GM23338 (cell line): ENCODE data around the gene GNAO1. TPM values are rescaled to one million over a fixed set of nuclear protein-coding genes. Genes with fewer than 3 reads are reported as not detected.

Source experiments
- ATAC-seq: fragments of 200-7000 bp; cut with Tn5 transposase; 3 replicates; pipeline ENCODE4 v1.9.1; 2020
- DNase-seq: peaks from one replicate; pipeline ENCODE4 v3.0.0-alpha.2; 2015; ENCODE audit warnings: low spot score
- H2AFZ ChIP-seq: fragments of 200-600 bp; sonication (generic); 2 replicates; pipeline ENCODE4 v1.8.0; 2016; ENCODE audit warnings: antibody characterized with exemption, mild to moderate bottlenecking, moderate library complexity
- H3F3A ChIP-seq: fragments of 200-600 bp; sonication (generic); replicated peaks from 2 replicates; pipeline ENCODE4 v1.8.0; 2017; ENCODE audit warnings: antibody characterized with exemption, mixed run types, low read depth
- H3K27ac ChIP-seq: fragments of 200-600 bp; sonication (generic); 2 replicates; pipeline ENCODE4 v1.6.1; 2016; ENCODE audit warnings: low read depth
- H3K27me3 ChIP-seq: fragments of 200-600 bp; sonication (generic); 2 replicates; pipeline ENCODE4 v1.8.0; 2016; ENCODE audit warnings: mild to moderate bottlenecking, mixed run types, moderate library complexity; ENCODE audit not compliant: insufficient read depth
- H3K36me3 ChIP-seq: fragments of 200-600 bp; sonication (generic); 2 replicates; pipeline ENCODE4 v1.8.0; 2016; ENCODE audit warnings: mild to moderate bottlenecking; ENCODE audit not compliant: insufficient read depth
- H3K4me1 ChIP-seq: fragments of 200-600 bp; sonication (generic); 2 replicates; pipeline ENCODE4 v1.8.0; 2016; ENCODE audit warnings: mild to moderate bottlenecking, moderate library complexity; ENCODE audit not compliant: insufficient read depth
- H3K4me2 ChIP-seq: fragments of 200-600 bp; sonication (generic); 2 replicates; pipeline ENCODE4 v1.7.1; 2017; ENCODE audit warnings: mixed run types
- H3K4me3 ChIP-seq: fragments of 200-600 bp; sonication (generic); 2 replicates; pipeline ENCODE4 v1.6.1; 2016; ENCODE audit warnings: mixed run types
- H3K79me2 ChIP-seq: fragments of 200-600 bp; sonication (generic); replicated peaks from 2 replicates; pipeline ENCODE4 v1.8.0; 2017; ENCODE audit warnings: mild to moderate bottlenecking; ENCODE audit not compliant: insufficient read depth
- H3K9me2 ChIP-seq: fragments of 200-600 bp; sonication (generic); 2 replicates; pipeline ENCODE4 v1.8.0; 2017; ENCODE audit not compliant: insufficient read depth
- H4K20me1 ChIP-seq: fragments of 200-600 bp; sonication (generic); replicated peaks from 2 replicates; pipeline ENCODE4 v1.8.0; 2017; ENCODE audit warnings: mild to moderate bottlenecking; ENCODE audit not compliant: insufficient read depth
- H3K27ac Mint-ChIP-seq: 2 replicates; pipeline ENCODE4 v1.8.0; 2020; ENCODE audit warnings: inconsistent platforms, mild to moderate bottlenecking, moderate library complexity, mixed read lengths
- H3K27me3 Mint-ChIP-seq: 3 replicates; pipeline ENCODE4 v1.8.0; 2022; ENCODE audit warnings: low read depth, mild to moderate bottlenecking, moderate library complexity, mixed read lengths, inconsistent platforms; ENCODE audit not compliant: insufficient read depth, poor library complexity
- H3K36me3 Mint-ChIP-seq: 3 replicates; pipeline ENCODE4 v1.8.0; 2021; ENCODE audit warnings: low read depth, mild to moderate bottlenecking, inconsistent platforms, moderate library complexity, mixed read lengths
- H3K4me1 Mint-ChIP-seq: 3 replicates; pipeline ENCODE4 v1.8.0; 2020; ENCODE audit warnings: mild to moderate bottlenecking, inconsistent platforms, mixed read lengths
- H3K4me3 Mint-ChIP-seq: 3 replicates; pipeline ENCODE4 v1.8.0; 2021; ENCODE audit warnings: moderate library complexity, mild to moderate bottlenecking, inconsistent platforms, mixed read lengths
- H3K9me3 Mint-ChIP-seq: 3 replicates; pipeline ENCODE4 v1.8.0; 2020; ENCODE audit warnings: moderate library complexity, mild to moderate bottlenecking, inconsistent platforms, mixed read lengths
- CREB1 ChIP-seq: fragments of 250-450 bp; sonication (Bioruptor Pico); IDR thresholded peaks from 2 replicates; pipeline ENCODE4 v1.5.0; 2020; ENCODE audit warnings: low read depth, mild to moderate bottlenecking, moderate library complexity
- EZH2phosphoT487 ChIP-seq: fragments of 200-600 bp; sonication (generic); IDR thresholded peaks from one replicate; pipeline ENCODE4 v1.8.1; 2018; ENCODE audit warnings: antibody characterized with exemption; ENCODE audit not compliant: unreplicated experiment
- JUNB ChIP-seq: IDR thresholded peaks from one replicate; pipeline ENCODE4 v1.6.1; 2016; ENCODE audit warnings: antibody characterized with exemption; ENCODE audit not compliant: unreplicated experiment
- NANOG ChIP-seq: IDR thresholded peaks from 2 replicates; pipeline ENCODE4 v1.6.1; 2016; ENCODE audit warnings: antibody characterized with exemption, borderline replicate concordance
- POLR2AphosphoS5 ChIP-seq: IDR thresholded peaks from 2 replicates; pipeline ENCODE4 v1.6.1; 2016; ENCODE audit warnings: antibody characterized with exemption, low read depth
- ZNF114 ChIP-seq: fragments of 250-450 bp; sonication (Bioruptor Pico); IDR thresholded peaks from 2 replicates; pipeline ENCODE4 v1.5.0; 2020; ENCODE audit warnings: mild to moderate bottlenecking, moderate library complexity
- ZNF331 ChIP-seq: fragments of 250-450 bp; sonication (Bioruptor Pico); IDR thresholded peaks from 2 replicates; pipeline ENCODE4 v1.5.0; 2020; ENCODE audit warnings: low read depth, mild to moderate bottlenecking, moderate library complexity
- polyA plus RNA-seq: library from polyadenylated mRNA; unstranded; fragments of >200 nt; fragmentation: Nextera tagmentation; extraction: Ambion mirVana; gene quantifications from 2 replicates; pipeline ENCODE4 v1.2.1, GENCODE V29; 2016
- total RNA-seq: library from RNA; depleted of rRNA; stranded (reverse); fragments of >200 nt; shearing (Covaris generic); gene quantifications from 2 replicates; pipeline ENCODE4 v1.2.3, GENCODE V29; 2014
- TF ChIP-seq, protein P1 (sequence below): fragments of 250-450 bp; sonication (Bioruptor Pico); IDR thresholded peaks from 2 replicates; pipeline ENCODE4 v1.5.0; 2020; ENCODE audit warnings: mild to moderate bottlenecking, moderate library complexity
- TF ChIP-seq, protein P2 (sequence below): IDR thresholded peaks from 2 replicates; pipeline ENCODE4 v1.6.1; 2016; ENCODE audit warnings: antibody characterized with exemption
- TF ChIP-seq, protein P3 (sequence below): IDR thresholded peaks from one replicate; pipeline ENCODE4 v1.6.1; 2018; ENCODE audit warnings: antibody characterized with exemption; ENCODE audit not compliant: unreplicated experiment
- TF ChIP-seq, protein P4 (sequence below), 2 experiments: fragments of 200-600 bp in 1 of 2; sonication (generic) in 1 of 2; conservative IDR thresholded peaks; 2 replicates each; pipeline versions ENCODE4 v1.5.1 to v1.6.1; 2016 to 2017; ENCODE audit warnings: antibody characterized with exemption in 2 of 2, low read depth in 2 of 2, mild to moderate bottlenecking in 2 of 2, moderate library complexity in 1 of 2

The GNAO1 gene
- total and polyA plus RNA-seq, 2 experiments from 2014 or later, result 6.5 to 24.8 TPM

DNA sequence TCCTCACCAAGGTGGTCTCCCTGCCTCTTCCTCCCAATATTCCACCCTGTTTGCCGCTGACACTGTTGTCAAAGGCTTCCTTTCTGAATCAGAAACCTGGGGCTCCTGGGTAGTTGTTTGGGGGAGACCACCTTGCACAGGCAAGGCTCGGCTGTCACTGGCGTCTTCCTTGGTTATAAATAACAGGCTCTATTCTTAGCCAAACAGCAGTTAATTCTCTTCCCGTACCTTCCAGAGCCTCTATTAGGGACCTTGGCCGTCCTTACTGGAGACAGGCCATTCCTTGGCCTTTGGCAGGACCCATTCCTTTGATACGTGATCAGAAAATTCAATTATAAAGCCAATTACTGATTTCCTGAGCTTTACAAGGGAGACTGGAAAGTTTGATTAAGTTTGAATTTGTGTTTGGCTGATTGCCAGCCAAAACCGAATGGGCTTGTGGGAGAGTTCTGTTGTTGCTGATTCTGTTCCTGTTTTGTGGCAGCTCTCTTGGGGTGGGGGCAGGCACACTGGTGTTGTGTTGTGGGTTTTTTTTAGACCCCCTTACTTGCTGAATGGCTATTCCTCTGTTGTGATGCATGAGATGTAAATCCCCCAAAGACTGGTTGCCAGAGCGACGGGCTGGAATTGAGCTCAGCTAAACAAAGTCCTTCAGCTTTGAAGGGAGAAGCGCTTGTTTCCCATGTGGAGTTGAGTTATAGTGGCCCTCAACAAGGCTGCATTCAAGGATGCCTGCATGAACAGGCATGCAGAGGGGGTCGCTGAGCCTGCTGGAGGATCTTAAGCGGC, 104.6 kb downstream of the GNAO1 start (continued):
- TF ChIP-seq, protein P1, sequence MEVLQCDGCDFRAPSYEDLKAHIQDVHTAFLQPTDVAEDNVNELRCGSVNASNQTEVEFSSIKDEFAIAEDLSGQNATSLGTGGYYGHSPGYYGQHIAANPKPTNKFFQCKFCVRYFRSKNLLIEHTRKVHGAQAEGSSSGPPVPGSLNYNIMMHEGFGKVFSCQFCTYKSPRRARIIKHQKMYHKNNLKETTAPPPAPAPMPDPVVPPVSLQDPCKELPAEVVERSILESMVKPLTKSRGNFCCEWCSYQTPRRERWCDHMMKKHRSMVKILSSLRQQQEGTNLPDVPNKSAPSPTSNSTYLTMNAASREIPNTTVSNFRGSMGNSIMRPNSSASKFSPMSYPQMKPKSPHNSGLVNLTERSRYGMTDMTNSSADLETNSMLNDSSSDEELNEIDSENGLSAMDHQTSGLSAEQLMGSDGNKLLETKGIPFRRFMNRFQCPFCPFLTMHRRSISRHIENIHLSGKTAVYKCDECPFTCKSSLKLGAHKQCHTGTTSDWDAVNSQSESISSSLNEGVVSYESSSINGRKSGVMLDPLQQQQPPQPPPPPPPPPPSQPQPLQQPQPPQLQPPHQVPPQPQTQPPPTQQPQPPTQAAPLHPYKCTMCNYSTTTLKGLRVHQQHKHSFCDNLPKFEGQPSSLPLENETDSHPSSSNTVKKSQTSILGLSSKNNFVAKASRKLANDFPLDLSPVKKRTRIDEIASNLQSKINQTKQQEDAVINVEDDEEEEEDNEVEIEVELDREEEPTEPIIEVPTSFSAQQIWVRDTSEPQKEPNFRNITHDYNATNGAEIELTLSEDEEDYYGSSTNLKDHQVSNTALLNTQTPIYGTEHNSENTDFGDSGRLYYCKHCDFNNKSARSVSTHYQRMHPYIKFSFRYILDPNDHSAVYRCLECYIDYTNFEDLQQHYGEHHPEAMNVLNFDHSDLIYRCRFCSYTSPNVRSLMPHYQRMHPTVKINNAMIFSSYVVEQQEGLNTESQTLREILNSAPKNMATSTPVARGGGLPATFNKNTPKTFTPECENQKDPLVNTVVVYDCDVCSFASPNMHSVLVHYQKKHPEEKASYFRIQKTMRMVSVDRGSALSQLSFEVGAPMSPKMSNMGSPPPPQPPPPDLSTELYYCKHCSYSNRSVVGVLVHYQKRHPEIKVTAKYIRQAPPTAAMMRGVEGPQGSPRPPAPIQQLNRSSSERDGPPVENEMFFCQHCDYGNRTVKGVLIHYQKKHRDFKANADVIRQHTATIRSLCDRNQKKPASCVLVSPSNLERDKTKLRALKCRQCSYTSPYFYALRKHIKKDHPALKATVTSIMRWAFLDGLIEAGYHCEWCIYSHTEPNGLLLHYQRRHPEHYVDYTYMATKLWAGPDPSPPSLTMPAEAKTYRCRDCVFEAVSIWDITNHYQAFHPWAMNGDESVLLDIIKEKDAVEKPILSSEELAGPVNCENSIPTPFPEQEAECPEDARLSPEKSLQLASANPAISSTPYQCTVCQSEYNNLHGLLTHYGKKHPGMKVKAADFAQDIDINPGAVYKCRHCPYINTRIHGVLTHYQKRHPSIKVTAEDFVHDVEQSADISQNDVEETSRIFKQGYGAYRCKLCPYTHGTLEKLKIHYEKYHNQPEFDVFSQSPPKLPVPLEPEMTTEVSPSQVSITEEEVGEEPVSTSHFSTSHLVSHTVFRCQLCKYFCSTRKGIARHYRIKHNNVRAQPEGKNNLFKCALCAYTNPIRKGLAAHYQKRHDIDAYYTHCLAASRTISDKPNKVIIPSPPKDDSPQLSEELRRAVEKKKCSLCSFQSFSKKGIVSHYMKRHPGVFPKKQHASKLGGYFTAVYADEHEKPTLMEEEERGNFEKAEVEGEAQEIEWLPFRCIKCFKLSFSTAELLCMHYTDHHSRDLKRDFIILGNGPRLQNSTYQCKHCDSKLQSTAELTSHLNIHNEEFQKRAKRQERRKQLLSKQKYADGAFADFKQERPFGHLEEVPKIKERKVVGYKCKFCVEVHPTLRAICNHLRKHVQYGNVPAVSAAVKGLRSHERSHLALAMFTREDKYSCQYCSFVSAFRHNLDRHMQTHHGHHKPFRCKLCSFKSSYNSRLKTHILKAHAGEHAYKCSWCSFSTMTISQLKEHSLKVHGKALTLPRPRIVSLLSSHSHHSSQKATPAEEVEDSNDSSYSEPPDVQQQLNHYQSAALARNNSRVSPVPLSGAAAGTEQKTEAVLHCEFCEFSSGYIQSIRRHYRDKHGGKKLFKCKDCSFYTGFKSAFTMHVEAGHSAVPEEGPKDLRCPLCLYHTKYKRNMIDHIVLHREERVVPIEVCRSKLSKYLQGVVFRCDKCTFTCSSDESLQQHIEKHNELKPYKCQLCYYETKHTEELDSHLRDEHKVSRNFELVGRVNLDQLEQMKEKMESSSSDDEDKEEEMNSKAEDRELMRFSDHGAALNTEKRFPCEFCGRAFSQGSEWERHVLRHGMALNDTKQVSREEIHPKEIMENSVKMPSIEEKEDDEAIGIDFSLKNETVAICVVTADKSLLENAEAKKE (CRISPR knock-in tag), result no peak
- TF ChIP-seq JUNB, result no peak
- no peak for TF ChIP-seq EZH2phosphoT487
- TF ChIP-seq CREB1 (CRISPR knock-in tag), result no peak

DNA sequence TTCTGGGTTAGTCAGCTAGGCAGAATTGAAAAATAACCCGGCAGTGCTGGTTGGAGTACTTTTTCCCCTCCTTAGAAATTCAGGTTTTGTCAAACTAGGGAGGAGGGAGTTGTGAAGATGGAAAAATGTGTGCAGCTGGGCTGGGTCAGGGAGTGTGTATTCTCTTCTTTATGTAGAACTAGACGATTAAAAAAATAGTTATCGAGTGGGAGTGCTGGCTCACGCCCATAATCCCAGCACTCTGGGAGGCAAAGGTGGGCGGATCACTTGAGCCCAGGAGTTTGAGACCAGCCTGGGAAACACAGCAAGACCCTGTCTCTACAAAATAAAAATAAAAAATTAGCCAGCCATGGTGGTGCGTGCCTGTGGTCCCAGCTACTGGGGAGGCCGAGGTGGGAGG, 106.4 kb downstream of the GNAO1 start:
- H3K27ac ChIP-seq, result no peak overlapping the region
- 0 out of 2 replicates have a peak, but pooled peaks cover 3% of the 10 kb centered on the region for H3F3A ChIP-seq
- DNase-seq (no peak), ATAC-seq (no peak)
- Mint-ChIP-seq H3K9me3 (no peaks in the 10 kb centered on the region), H3K4me1 (peaks cover 26% of the 10 kb centered on the region), H3K4me3 (no peak overlapping the region), H3K27ac (no peak overlapping the region), H3K27me3 (peaks cover 2% of the 10 kb centered on the region), H3K36me3 (no peaks in the 10 kb centered on the region; the same call in 2 of the 3 replicates)
- no peak overlapping the region for H2AFZ ChIP-seq
- H3K9me2 ChIP-seq, result no peaks in the 10 kb centered on the region
- H3K79me2 ChIP-seq, result no peaks in the 10 kb centered on the region
- peaks cover 22% of the 10 kb centered on the region for H3K4me1 ChIP-seq
- no peaks in the 10 kb centered on the region for H3K36me3 ChIP-seq
- H4K20me1 ChIP-seq, result peaks cover 15% of the 10 kb centered on the region
- H3K4me3 ChIP-seq, result no peak overlapping the region
- H3K4me2 ChIP-seq, result no peak overlapping the region
- H3K27me3 ChIP-seq, result 0 out of 2 replicates have a peak, but pooled peaks cover 4% of the 10 kb centered on the region
- TF ChIP-seq POLR2AphosphoS5, result no peak
- TF ChIP-seq ZNF114 (CRISPR knock-in tag), result no peak
- TF ChIP-seq EZH2phosphoT487, result no peak
- TF ChIP-seq JUNB, result no peak
- TF ChIP-seq, protein P2, sequence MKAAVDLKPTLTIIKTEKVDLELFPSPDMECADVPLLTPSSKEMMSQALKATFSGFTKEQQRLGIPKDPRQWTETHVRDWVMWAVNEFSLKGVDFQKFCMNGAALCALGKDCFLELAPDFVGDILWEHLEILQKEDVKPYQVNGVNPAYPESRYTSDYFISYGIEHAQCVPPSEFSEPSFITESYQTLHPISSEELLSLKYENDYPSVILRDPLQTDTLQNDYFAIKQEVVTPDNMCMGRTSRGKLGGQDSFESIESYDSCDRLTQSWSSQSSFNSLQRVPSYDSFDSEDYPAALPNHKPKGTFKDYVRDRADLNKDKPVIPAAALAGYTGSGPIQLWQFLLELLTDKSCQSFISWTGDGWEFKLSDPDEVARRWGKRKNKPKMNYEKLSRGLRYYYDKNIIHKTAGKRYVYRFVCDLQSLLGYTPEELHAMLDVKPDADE, result no peak
- no peak for TF ChIP-seq NANOG
- no peak for TF ChIP-seq CREB1 (CRISPR knock-in tag)
- TF ChIP-seq ZNF331 (CRISPR knock-in tag), result no peak
- TF ChIP-seq, protein P3, sequence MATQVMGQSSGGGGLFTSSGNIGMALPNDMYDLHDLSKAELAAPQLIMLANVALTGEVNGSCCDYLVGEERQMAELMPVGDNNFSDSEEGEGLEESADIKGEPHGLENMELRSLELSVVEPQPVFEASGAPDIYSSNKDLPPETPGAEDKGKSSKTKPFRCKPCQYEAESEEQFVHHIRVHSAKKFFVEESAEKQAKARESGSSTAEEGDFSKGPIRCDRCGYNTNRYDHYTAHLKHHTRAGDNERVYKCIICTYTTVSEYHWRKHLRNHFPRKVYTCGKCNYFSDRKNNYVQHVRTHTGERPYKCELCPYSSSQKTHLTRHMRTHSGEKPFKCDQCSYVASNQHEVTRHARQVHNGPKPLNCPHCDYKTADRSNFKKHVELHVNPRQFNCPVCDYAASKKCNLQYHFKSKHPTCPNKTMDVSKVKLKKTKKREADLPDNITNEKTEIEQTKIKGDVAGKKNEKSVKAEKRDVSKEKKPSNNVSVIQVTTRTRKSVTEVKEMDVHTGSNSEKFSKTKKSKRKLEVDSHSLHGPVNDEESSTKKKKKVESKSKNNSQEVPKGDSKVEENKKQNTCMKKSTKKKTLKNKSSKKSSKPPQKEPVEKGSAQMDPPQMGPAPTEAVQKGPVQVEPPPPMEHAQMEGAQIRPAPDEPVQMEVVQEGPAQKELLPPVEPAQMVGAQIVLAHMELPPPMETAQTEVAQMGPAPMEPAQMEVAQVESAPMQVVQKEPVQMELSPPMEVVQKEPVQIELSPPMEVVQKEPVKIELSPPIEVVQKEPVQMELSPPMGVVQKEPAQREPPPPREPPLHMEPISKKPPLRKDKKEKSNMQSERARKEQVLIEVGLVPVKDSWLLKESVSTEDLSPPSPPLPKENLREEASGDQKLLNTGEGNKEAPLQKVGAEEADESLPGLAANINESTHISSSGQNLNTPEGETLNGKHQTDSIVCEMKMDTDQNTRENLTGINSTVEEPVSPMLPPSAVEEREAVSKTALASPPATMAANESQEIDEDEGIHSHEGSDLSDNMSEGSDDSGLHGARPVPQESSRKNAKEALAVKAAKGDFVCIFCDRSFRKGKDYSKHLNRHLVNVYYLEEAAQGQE, result no peak
- TF ChIP-seq, protein P4, sequence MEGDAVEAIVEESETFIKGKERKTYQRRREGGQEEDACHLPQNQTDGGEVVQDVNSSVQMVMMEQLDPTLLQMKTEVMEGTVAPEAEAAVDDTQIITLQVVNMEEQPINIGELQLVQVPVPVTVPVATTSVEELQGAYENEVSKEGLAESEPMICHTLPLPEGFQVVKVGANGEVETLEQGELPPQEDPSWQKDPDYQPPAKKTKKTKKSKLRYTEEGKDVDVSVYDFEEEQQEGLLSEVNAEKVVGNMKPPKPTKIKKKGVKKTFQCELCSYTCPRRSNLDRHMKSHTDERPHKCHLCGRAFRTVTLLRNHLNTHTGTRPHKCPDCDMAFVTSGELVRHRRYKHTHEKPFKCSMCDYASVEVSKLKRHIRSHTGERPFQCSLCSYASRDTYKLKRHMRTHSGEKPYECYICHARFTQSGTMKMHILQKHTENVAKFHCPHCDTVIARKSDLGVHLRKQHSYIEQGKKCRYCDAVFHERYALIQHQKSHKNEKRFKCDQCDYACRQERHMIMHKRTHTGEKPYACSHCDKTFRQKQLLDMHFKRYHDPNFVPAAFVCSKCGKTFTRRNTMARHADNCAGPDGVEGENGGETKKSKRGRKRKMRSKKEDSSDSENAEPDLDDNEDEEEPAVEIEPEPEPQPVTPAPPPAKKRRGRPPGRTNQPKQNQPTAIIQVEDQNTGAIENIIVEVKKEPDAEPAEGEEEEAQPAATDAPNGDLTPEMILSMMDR (conservative IDR thresholded peaks at IDR 0.05; ENCODE audit: low read depth in 2 of 2), result no peak
